Measurements from ENCODE around the gene DENND1B. TPM values are rescaled to one million over a fixed set of nuclear protein-coding genes. Genes with fewer than 3 reads are reported as not detected.

DENND1B gene
- total and polyA plus RNA-seq, 9 of the 15 experiments (the other 6 are each of a cell fraction or from before 2014, with no cell fraction given) = 2.1 to 12.1 (median 7.5) TPM

DNA sequence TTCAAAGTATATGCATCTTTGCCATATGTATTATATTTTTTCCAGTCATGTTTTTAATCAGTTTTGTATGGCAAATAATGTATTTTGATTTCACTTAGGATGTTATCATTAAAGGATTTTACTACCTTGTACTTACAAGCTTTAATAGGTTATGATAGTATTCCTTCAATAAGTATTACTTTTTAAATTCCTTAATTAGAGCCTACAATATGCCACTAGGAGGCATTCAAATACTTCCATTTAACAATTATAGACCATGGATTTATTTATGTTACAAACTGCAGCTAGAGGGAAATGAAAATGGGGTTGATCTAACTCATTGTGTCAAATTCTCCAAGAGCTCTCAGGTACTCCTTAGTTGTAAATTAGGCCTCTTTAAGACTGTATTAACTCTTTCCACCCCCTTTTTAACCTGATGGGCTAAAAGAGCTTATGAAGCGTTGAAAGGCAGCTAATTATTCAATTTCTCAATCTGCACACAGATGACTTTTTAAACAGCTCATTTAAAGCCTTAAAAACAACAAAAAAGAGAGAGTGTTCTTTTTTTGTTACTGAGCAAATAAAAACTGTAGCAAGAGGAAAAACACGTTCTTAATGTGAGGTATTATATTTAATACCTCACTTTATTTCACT is 156.2 kb downstream of the DENND1B start:
- CTCF ChIA-PET (ENCODE audit: low intra/inter-chr PET ratio) = interaction anchor here (2.8 kb wide), 1 partner anchor 305 kb away, joined by 13 read pairs; no protein-coding TSS in a partner anchor
- H3K36me3 ChIP-seq (ENCODE audit: control insufficient read depth, insufficient read depth, low read length) = no peaks in the 10 kb centered on the region
- no peak overlapping the region for H3K9ac ChIP-seq (ENCODE audit: insufficient read depth in 1 of 2, low read depth in 2 of 2, low read length in 2 of 2)
- POLR2A ChIA-PET = no interaction called here
- no peak overlapping the region for H3K4me3 ChIP-seq
- in situ Hi-C loops (cut with MboI) (no loop called here), intact Hi-C loops (cut with micrococcal nuclease) (loop anchor here (1.0 to 5.0 kb wide), 4 partner anchors 73 to 378 kb away; no protein-coding TSS in a partner anchor)
- no peaks in the 10 kb centered on the region for H4K20me1 ChIP-seq (replicated peaks; ENCODE audit: control insufficient read depth, insufficient read depth, low read length)
- 24% methylated on average over 2 of the region's 2 CpGs for WGBS (ENCODE audit: insufficient coverage, low coverage, missing lambda C conversion rate)
- H3K4me2 ChIP-seq (ENCODE audit: insufficient read depth, low read length) = no peak overlapping the region
- H3K9me3 ChIP-seq (replicated peaks; ENCODE audit: control insufficient read depth, insufficient read depth, low read depth, low read length) = no peaks in the 10 kb centered on the region
- no peaks in the 10 kb centered on the region for H3K27me3 ChIP-seq (ENCODE audit: control insufficient read depth in 2 of 2, insufficient read depth in 2 of 2, low read length in 2 of 2)
- ATAC-seq (peak; percentile 43; the same call in 2 of the 3 replicates), DNase-seq (ENCODE audit: extremely low read depth in 1 of 4, low spot score in 3 of 4) (no peak), FAIRE-seq (no peak)
- BruUV-seq (replicated peaks) = no TSS peak
- H3K27ac ChIP-seq (ENCODE audit: extremely low read depth, low read depth, low read length) = no peak overlapping the region
- no peak overlapping the region for H2AFZ ChIP-seq (ENCODE audit: low read depth, low read length)
- no peaks in the 10 kb centered on the region for H3K9me1 ChIP-seq (ENCODE audit: control insufficient read depth, insufficient read depth, low read length)
- H3K4me1 ChIP-seq (replicated peaks in 1 of 2; ENCODE audit: control insufficient read depth in 2 of 2, insufficient read depth in 2 of 2, low read length in 2 of 2) = no peaks in the 10 kb centered on the region
- H3K79me2 ChIP-seq (ENCODE audit: control insufficient read depth, insufficient read depth, low read length) = no peaks in the 10 kb centered on the region
- TF ChIP-seq DEAF1 (CRISPR knock-in tag; IDR thresholded peaks at IDR 0.05) (peak; percentile 65), SPI1 (IDR thresholded peaks at IDR 0.05; ENCODE audit: borderline replicate concordance, low read depth, low read length) (no peak), REST (IDR thresholded peaks at IDR 0.05; ENCODE audit: borderline replicate concordance) (peak; percentile 60), REST (CRISPR knock-in tag; IDR thresholded peaks at IDR 0.05; ENCODE audit: low read depth) (no peak), BRD9 (IDR thresholded peaks at IDR 0.05; ENCODE audit: low read depth, partially characterized antibody) (no peak), ETV5 (CRISPR knock-in tag; IDR thresholded peaks at IDR 0.05; ENCODE audit: low read depth) (no peak), RAD21 (CRISPR knock-in tag; conservative IDR thresholded peaks at IDR 0.05 in 1 of 2, IDR thresholded peaks at IDR 0.05 in 1 of 2) (peak; percentile 71 to 74), CTCF (IDR thresholded peaks at IDR 0.05 in 2 of 3, conservative IDR thresholded peaks at IDR 0.05 in 1 of 3; ENCODE audit: insufficient read depth in 2 of 3, low read depth in 1 of 3, low read length in 3 of 3) (peak in 2 of 3 experiments; percentile 29 to 64; a peak in 3 of 6 replicates)
